Neural progenitor cell (in vitro differentiated cells): ENCODE data around the gene CRYBG3. TPM values are rescaled to one million over a fixed set of nuclear protein-coding genes. Genes with fewer than 3 reads are reported as not detected.
"Not testable (repeated sequence)": the region's sequence is repeated elsewhere in the genome, so short reads cannot be mapped to it uniquely, and the experiment has no call there.

Experiments
- DNase-seq: peaks from one replicate; pipeline ENCODE4 v3.0.0-alpha.2; 2016; ENCODE audit warnings: low spot score
- H2AFZ ChIP-seq: fragments of 200-600 bp; sonication (generic); replicated peaks from 2 replicates; pipeline ENCODE4 v1.6.1; 2016; ENCODE audit warnings: antibody characterized with exemption
- H3F3A ChIP-seq: fragments of 200-600 bp; sonication (generic); 2 replicates; pipeline ENCODE4 v1.6.1; 2016; ENCODE audit warnings: antibody characterized with exemption, low read depth
- H3K27ac ChIP-seq: fragments of 200-600 bp; sonication (generic); 2 replicates; pipeline ENCODE4 v1.5.1; 2016; ENCODE audit warnings: mild to moderate bottlenecking
- H3K27me3 ChIP-seq: fragments of 200-600 bp; sonication (generic); 2 replicates; pipeline ENCODE4 v1.6.1; 2016; ENCODE audit warnings: mild to moderate bottlenecking, moderate library complexity
- H3K36me3 ChIP-seq: fragments of 200-600 bp; sonication (generic); 2 replicates; pipeline ENCODE4 v1.5.1; 2016
- H3K4me1 ChIP-seq: fragments of 200-600 bp; sonication (generic); 2 replicates; pipeline ENCODE4 v1.6.1; 2016; ENCODE audit warnings: mixed run types
- H3K4me2 ChIP-seq: fragments of 200-600 bp; sonication (generic); 2 replicates; pipeline ENCODE4 v1.6.1; 2016
- H3K4me3 ChIP-seq: fragments of 200-600 bp; sonication (generic); 2 replicates; pipeline ENCODE4 v1.5.1; 2016
- H3K79me2 ChIP-seq: fragments of 200-600 bp; sonication (generic); 2 replicates; pipeline ENCODE4 v1.6.1; 2016; ENCODE audit warnings: low read depth
- H3K9ac ChIP-seq: fragments of 200-600 bp; sonication (generic); 2 replicates; pipeline ENCODE4 v1.6.1; 2016
- H3K9me3 ChIP-seq: fragments of 200-600 bp; sonication (generic); 2 replicates; pipeline ENCODE4 v1.5.1; 2016; ENCODE audit warnings: low read depth
- H4K20me1 ChIP-seq: fragments of 200-600 bp; sonication (generic); 2 replicates; pipeline ENCODE4 v1.6.1; 2016; ENCODE audit warnings: low read depth
- H3K27ac Mint-ChIP-seq: 3 replicates; pipeline ENCODE4 v1.8.0; 2021; ENCODE audit warnings: mixed read lengths
- H3K27me3 Mint-ChIP-seq: 2 replicates; pipeline ENCODE4 v1.8.0; 2022; ENCODE audit warnings: low read depth, mild to moderate bottlenecking, inconsistent platforms, moderate library complexity, mixed read lengths; ENCODE audit not compliant: insufficient read depth
- H3K36me3 Mint-ChIP-seq: 3 replicates; pipeline ENCODE4 v1.8.0; 2021; ENCODE audit warnings: mixed read lengths
- H3K4me1 Mint-ChIP-seq: 3 replicates; pipeline ENCODE4 v1.8.0; 2021; ENCODE audit warnings: mixed read lengths
- H3K4me3 Mint-ChIP-seq: 3 replicates; pipeline ENCODE4 v1.8.0; 2021; ENCODE audit warnings: mild to moderate bottlenecking, moderate library complexity, mixed read lengths
- H3K9me3 Mint-ChIP-seq: 3 replicates; pipeline ENCODE4 v1.8.0; 2020; ENCODE audit warnings: mixed read lengths
- EZH2 ChIP-seq: fragments of 200-600 bp; sonication (generic); IDR thresholded peaks from 2 replicates; pipeline ENCODE4 v1.6.1; 2017; ENCODE audit warnings: antibody characterized with exemption, mild to moderate bottlenecking, moderate library complexity
- EZH2phosphoT487 ChIP-seq: fragments of 200-600 bp; sonication (generic); IDR thresholded peaks from 2 replicates; pipeline ENCODE4 v1.6.1; 2017; ENCODE audit warnings: antibody characterized with exemption
- total RNA-seq: library from RNA; depleted of rRNA; stranded (reverse); fragments of >200 nt; gene quantifications from 2 replicates; pipeline ENCODE4 v1.2.3, GENCODE V29; 2015; ENCODE audit warnings: low replicate concordance
- TF ChIP-seq, protein P1 (sequence below): fragments of 200-600 bp; sonication (generic); IDR thresholded peaks from 2 replicates; pipeline ENCODE4 v1.5.1; 2017; ENCODE audit warnings: antibody characterized with exemption, mild to moderate bottlenecking

Gene CRYBG3
- total RNA-seq, 1 donor from 2014 or later, result 12.3 TPM

- Histone ChIP-seq H3K36me3 (no peaks in the 10 kb centered on the region), H4K20me1 (no peaks in the 10 kb centered on the region), H3K4me2 (no peak overlapping the region), H3K27ac (no peak overlapping the region), H3K4me1 (no peaks in the 10 kb centered on the region), H2AFZ (no peak overlapping the region), H3F3A (no peaks in the 10 kb centered on the region), H3K79me2 (no peaks in the 10 kb centered on the region), H3K27me3 (no peaks in the 10 kb centered on the region), H3K9ac (no peak overlapping the region), H3K4me3 (no peak overlapping the region), H3K9me3 (no peaks in the 10 kb centered on the region)
- Mint-ChIP-seq H3K9me3 (no peaks in the 10 kb centered on the region), H3K4me3 (no peak overlapping the region), H3K4me1 (no peaks in the 10 kb centered on the region), H3K36me3 (no peaks in the 10 kb centered on the region), H3K27me3 (no peaks in the 10 kb centered on the region), H3K27ac (no peak overlapping the region)
- TF ChIP-seq, protein P1, sequence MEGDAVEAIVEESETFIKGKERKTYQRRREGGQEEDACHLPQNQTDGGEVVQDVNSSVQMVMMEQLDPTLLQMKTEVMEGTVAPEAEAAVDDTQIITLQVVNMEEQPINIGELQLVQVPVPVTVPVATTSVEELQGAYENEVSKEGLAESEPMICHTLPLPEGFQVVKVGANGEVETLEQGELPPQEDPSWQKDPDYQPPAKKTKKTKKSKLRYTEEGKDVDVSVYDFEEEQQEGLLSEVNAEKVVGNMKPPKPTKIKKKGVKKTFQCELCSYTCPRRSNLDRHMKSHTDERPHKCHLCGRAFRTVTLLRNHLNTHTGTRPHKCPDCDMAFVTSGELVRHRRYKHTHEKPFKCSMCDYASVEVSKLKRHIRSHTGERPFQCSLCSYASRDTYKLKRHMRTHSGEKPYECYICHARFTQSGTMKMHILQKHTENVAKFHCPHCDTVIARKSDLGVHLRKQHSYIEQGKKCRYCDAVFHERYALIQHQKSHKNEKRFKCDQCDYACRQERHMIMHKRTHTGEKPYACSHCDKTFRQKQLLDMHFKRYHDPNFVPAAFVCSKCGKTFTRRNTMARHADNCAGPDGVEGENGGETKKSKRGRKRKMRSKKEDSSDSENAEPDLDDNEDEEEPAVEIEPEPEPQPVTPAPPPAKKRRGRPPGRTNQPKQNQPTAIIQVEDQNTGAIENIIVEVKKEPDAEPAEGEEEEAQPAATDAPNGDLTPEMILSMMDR, result no peak
- no peak for TF ChIP-seq EZH2
- no peak for TF ChIP-seq EZH2phosphoT487
- DNase-seq, result no peak
Observed at GRCh38 chr3:97901313-97902248, 79.8 kb downstream of the CRYBG3 start.

- H3K9ac ChIP-seq, H3K9me3 Mint-ChIP-seq, H2AFZ ChIP-seq, H3K27me3 Mint-ChIP-seq, H3K27me3 ChIP-seq, H4K20me1 ChIP-seq, H3K4me1 ChIP-seq, H3K79me2 ChIP-seq, H3K27ac Mint-ChIP-seq, H3K4me2 ChIP-seq, DNase-seq, H3K36me3 Mint-ChIP-seq, H3K4me3 ChIP-seq, H3K9me3 ChIP-seq, H3K4me1 Mint-ChIP-seq, H3F3A ChIP-seq, H3K27ac ChIP-seq, H3K36me3 ChIP-seq, H3K4me3 Mint-ChIP-seq: not testable (repeated sequence)
Observed at GRCh38 chr3:97909830-97910229, 88.0 kb downstream of the CRYBG3 start.

DNA sequence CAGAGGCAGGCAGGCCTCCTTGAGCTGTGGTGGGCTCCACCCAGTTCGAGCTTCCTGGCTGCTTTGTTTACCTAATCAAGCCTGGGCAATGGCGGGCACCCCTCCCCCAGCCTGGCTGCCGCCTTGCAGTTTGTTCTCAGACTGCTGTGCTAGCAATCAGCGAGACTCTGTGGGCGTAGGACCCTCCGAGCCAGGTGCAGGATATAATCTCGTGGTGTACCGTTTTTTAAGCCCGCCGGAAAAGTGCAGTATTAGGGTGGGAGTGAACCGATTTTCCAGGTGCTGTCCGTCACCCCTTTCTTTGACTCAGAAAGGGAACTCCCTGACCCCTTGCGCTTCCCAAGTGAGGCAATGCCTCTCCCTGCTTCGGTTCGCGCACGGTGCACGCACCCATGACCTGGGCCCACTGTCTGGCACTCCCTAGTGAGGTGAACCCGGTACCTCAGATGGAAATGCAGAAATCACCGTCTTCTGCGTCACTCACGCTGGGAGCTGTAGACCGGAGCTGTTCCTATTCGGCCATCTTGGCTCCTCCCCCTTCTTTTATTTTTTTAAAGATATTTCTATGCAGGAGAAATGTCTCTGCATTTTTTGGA, 88.5 kb downstream of the CRYBG3 start:
- not testable (repeated sequence) for H3K36me3 ChIP-seq, H3K4me1 Mint-ChIP-seq, H3K9me3 ChIP-seq, H3K9me3 Mint-ChIP-seq, H3K27me3 ChIP-seq, H4K20me1 ChIP-seq, H3K27ac ChIP-seq, H3K27ac Mint-ChIP-seq, DNase-seq, H3K4me3 Mint-ChIP-seq, H3K79me2 ChIP-seq, H3K4me3 ChIP-seq, H3F3A ChIP-seq, H3K4me2 ChIP-seq, H3K27me3 Mint-ChIP-seq, H3K4me1 ChIP-seq, H3K36me3 Mint-ChIP-seq, H3K9ac ChIP-seq
- peak overlapping the region; percentile 28 for H2AFZ ChIP-seq

DNA sequence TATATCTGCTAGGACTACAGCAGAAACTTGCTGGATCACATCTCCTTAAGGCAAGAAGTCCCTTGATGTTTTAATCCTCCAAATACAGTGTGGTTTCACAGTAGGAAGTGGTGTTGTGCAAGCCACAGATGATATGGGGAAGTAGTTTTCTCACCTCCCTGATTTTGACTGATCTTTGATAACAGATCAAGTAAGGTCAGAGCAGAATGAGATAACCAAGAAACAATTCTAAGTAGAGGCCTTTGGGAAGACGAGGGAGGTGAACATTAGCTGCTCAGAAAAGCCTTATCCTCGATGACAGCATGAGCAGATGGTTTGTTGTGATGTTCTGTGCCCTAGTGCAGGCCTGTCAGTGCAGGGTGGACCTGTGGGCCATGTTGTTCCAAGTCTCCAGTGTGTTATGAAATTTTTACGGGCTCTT, 89.1 kb downstream of the CRYBG3 start:
- TF ChIP-seq, protein P1, result no peak
- TF ChIP-seq EZH2, result no peak
- no peak for TF ChIP-seq EZH2phosphoT487
- DNase-seq, result no peak
- Mint-ChIP-seq H3K4me1 (peaks cover 8% of the 10 kb centered on the region), H3K27me3 (no peaks in the 10 kb centered on the region), H3K9me3 (peaks cover 2% of the 10 kb centered on the region), H3K36me3 (peaks cover 4% of the 10 kb centered on the region), H3K27ac (no peak overlapping the region), H3K4me3 (no peak overlapping the region)
- Histone ChIP-seq H3K79me2 (no peaks in the 10 kb centered on the region), H3K27ac (no peak overlapping the region), H3K27me3 (no peaks in the 10 kb centered on the region), H2AFZ (peak overlapping the region; percentile 28), H3K9me3 (no peaks in the 10 kb centered on the region), H3F3A (no peaks in the 10 kb centered on the region), H3K4me2 (no peak overlapping the region), H4K20me1 (no peaks in the 10 kb centered on the region), H3K9ac (no peak overlapping the region), H3K36me3 (no peaks in the 10 kb centered on the region), H3K4me3 (no peak overlapping the region), H3K4me1 (no peaks in the 10 kb centered on the region)
